ENCODE data around the gene AKAP8.

DNA sequence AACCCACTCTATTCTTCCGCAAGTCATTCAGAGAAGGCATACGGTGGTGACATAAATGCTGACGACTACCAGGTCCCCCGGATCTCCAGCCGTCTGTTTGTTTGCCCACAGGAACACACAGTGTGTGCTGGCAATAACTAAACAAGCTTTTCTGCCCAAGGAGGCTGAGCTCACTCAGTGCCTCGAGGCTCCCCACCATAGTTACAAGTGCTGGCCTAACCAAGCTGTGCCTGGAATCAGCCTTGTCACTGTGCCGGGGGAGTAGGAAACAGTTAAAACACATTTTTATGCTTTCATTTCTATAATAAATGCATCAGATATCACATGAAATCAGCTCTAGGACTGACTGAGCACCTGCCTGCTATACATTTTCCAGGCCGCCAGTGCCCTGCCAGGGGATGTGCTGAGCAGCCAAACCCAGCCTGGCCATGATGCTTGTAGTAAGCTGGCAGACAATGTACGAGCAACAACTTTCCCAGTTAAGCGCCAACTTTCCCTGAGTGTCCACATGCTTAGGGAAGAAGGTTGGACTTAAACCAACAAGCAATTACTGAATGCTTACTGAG is 75.4 kb downstream of the AKAP8 start:
- TF ChIP-seq, protein P1, sequence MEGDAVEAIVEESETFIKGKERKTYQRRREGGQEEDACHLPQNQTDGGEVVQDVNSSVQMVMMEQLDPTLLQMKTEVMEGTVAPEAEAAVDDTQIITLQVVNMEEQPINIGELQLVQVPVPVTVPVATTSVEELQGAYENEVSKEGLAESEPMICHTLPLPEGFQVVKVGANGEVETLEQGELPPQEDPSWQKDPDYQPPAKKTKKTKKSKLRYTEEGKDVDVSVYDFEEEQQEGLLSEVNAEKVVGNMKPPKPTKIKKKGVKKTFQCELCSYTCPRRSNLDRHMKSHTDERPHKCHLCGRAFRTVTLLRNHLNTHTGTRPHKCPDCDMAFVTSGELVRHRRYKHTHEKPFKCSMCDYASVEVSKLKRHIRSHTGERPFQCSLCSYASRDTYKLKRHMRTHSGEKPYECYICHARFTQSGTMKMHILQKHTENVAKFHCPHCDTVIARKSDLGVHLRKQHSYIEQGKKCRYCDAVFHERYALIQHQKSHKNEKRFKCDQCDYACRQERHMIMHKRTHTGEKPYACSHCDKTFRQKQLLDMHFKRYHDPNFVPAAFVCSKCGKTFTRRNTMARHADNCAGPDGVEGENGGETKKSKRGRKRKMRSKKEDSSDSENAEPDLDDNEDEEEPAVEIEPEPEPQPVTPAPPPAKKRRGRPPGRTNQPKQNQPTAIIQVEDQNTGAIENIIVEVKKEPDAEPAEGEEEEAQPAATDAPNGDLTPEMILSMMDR (IDR thresholded peaks at IDR 0.05; ENCODE audit: low read depth, low read length) = no peak
- TF ChIP-seq POLR2A (IDR thresholded peaks at IDR 0.05; ENCODE audit: extremely low read depth, insufficient read length) = no peak
- no peak for TF ChIP-seq MYC (IDR thresholded peaks at IDR 0.05; ENCODE audit: low read depth, low read length)
